Measurements from ENCODE around the gene IPO5. TPM values are rescaled to one million over a fixed set of nuclear protein-coding genes. Genes with fewer than 3 reads are reported as not detected.

Gene IPO5
- total RNA-seq, 1 experiment from 2014 or later = 126 TPM

DNA sequence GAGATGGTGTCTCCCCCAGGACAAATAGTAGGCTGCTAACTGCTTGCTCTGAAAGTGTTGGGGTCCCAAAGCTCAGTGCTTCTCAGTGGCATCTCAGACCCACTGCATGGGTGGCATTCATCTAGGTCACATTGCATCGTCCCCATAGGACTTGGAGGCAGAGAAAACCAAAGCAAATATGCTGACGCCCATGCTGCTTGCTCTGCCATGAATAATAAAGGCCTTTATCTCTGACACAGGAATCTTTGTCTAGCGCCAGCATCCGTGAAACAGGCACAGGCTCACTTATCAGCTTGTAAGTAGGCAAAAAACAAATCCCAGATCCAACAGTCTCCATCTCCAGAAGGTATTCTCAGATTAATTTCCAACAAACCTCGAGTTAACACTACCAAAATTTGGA, 18.9 kb upstream of the IPO5 start:
- ChIA-PET CTCF (no interaction called here), POLR2A (ENCODE audit: unreplicated experiment) (no interaction called here)
- Histone ChIP-seq H3K4me2 (no peak overlapping the region), H3K27me3 (ENCODE audit: insufficient read depth, low read depth) (no peaks in the 10 kb centered on the region), H3F3A (ENCODE audit: insufficient read depth, low read depth) (no peaks in the 10 kb centered on the region), H3K27ac (no peak overlapping the region), H3K9me2 (ENCODE audit: insufficient read depth) (no peaks in the 10 kb centered on the region; the same call in 1 of the 2 replicates), H2AFZ (no peak overlapping the region), H3K4me3 (no peak overlapping the region), H3K36me3 (ENCODE audit: low read depth) (no peaks in the 10 kb centered on the region), H3K79me2 (ENCODE audit: low read depth) (no peaks in the 10 kb centered on the region), H3K9me3 (ENCODE audit: insufficient read depth, low read depth) (no peaks in the 10 kb centered on the region; the same call in 1 of the 2 replicates), H4K20me1 (ENCODE audit: insufficient read depth) (no peaks in the 10 kb centered on the region), H3K4me1 (replicated peaks; ENCODE audit: insufficient read depth) (no peaks in the 10 kb centered on the region)
- BruUV-seq (replicated peaks) = no TSS peak
- no peak for DNase-seq
- intact Hi-C loops (cut with micrococcal nuclease; ENCODE audit: unreplicated experiment) = no loop called here
- TF ChIP-seq, protein P1, sequence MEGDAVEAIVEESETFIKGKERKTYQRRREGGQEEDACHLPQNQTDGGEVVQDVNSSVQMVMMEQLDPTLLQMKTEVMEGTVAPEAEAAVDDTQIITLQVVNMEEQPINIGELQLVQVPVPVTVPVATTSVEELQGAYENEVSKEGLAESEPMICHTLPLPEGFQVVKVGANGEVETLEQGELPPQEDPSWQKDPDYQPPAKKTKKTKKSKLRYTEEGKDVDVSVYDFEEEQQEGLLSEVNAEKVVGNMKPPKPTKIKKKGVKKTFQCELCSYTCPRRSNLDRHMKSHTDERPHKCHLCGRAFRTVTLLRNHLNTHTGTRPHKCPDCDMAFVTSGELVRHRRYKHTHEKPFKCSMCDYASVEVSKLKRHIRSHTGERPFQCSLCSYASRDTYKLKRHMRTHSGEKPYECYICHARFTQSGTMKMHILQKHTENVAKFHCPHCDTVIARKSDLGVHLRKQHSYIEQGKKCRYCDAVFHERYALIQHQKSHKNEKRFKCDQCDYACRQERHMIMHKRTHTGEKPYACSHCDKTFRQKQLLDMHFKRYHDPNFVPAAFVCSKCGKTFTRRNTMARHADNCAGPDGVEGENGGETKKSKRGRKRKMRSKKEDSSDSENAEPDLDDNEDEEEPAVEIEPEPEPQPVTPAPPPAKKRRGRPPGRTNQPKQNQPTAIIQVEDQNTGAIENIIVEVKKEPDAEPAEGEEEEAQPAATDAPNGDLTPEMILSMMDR (conservative IDR thresholded peaks at IDR 0.05) = no peak
- no peak for TF ChIP-seq EZH2 (IDR thresholded peaks at IDR 0.05; ENCODE audit: low read depth)

DNA sequence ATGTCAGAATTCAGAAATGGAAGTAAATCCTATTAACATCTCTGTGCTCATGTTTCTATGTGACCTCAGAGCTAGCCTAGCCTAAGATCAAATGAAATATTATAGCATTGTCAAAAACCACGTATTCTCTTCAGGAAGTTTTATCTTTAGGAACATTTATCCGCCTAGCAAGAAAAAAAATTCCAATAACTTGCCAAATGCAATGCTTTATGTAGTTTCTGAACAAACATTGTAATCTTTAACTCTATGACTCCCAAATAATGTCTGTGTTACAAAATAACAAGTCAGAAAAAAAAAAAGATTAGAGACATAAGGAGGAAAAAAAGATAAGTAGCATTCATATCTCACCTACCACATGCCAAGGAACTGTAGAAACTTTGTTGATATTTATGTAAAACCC, 18.4 kb upstream of the IPO5 start:
- no peaks in the 10 kb centered on the region for H3F3A ChIP-seq (ENCODE audit: insufficient read depth, low read depth)
- POLR2A ChIA-PET (ENCODE audit: unreplicated experiment) = no interaction called here
- DNase-seq = no peak
- no peaks in the 10 kb centered on the region for H4K20me1 ChIP-seq (ENCODE audit: insufficient read depth)
- H2AFZ ChIP-seq = no peak overlapping the region
- H3K4me2 ChIP-seq = no peak overlapping the region
- no peaks in the 10 kb centered on the region for H3K4me1 ChIP-seq (replicated peaks; ENCODE audit: insufficient read depth)
- H3K36me3 ChIP-seq (ENCODE audit: low read depth) = no peaks in the 10 kb centered on the region
- intact Hi-C loops (cut with micrococcal nuclease; ENCODE audit: unreplicated experiment) = no loop called here
- no peaks in the 10 kb centered on the region for H3K27me3 ChIP-seq (ENCODE audit: insufficient read depth, low read depth)
- H3K79me2 ChIP-seq (ENCODE audit: low read depth) = no peaks in the 10 kb centered on the region
- TF ChIP-seq, protein P1 (conservative IDR thresholded peaks at IDR 0.05) = no peak
- TF ChIP-seq EZH2 (IDR thresholded peaks at IDR 0.05; ENCODE audit: low read depth) = no peak
- no peaks in the 10 kb centered on the region; the same call in 1 of the 2 replicates for H3K9me3 ChIP-seq (ENCODE audit: insufficient read depth, low read depth)
- no peaks in the 10 kb centered on the region; the same call in 1 of the 2 replicates for H3K9me2 ChIP-seq (ENCODE audit: insufficient read depth)
- H3K27ac ChIP-seq = no peak overlapping the region
- BruUV-seq (replicated peaks) = no TSS peak
- no peak overlapping the region for H3K4me3 ChIP-seq
- CTCF ChIA-PET = no interaction called here

DNA sequence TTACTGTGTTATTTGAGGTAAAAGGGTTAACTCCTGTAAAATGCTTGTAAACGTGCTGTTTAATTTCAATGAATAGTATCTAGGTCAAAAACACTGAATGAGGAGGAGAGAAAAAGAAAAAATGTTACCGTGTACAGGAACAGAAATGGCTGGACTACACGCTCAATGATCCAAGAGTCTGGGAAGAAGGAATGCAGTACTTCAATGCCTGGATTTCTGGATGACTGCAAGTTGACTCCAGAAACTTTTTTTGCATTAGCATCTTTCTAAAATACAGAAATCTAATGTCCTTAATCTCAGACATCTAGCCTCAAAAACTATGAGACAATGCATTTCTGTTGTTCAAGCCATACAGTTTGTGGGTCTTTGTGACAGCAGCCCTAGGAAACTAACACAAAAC, 17.4 kb upstream of the IPO5 start:
- intact Hi-C loops (cut with micrococcal nuclease; ENCODE audit: unreplicated experiment) = no loop called here
- H3K27me3 ChIP-seq (ENCODE audit: insufficient read depth, low read depth) = no peaks in the 10 kb centered on the region
- H3K27ac ChIP-seq = no peak overlapping the region
- H3K4me2 ChIP-seq = no peak overlapping the region
- DNase-seq = no peak
- H3K4me1 ChIP-seq (replicated peaks; ENCODE audit: insufficient read depth) = no peaks in the 10 kb centered on the region
- TF ChIP-seq, protein P1 (conservative IDR thresholded peaks at IDR 0.05) = no peak
- TF ChIP-seq EZH2 (IDR thresholded peaks at IDR 0.05; ENCODE audit: low read depth) = no peak
- ChIA-PET CTCF (no interaction called here), POLR2A (ENCODE audit: unreplicated experiment) (no interaction called here)
- no peaks in the 10 kb centered on the region for H3K79me2 ChIP-seq (ENCODE audit: low read depth)
- no peaks in the 10 kb centered on the region for H3K36me3 ChIP-seq (ENCODE audit: low read depth)
- H3K9me2 ChIP-seq (ENCODE audit: insufficient read depth) = no peaks in the 10 kb centered on the region; the same call in 1 of the 2 replicates
- H3K4me3 ChIP-seq = no peak overlapping the region
- H3K9me3 ChIP-seq (ENCODE audit: insufficient read depth, low read depth) = no peaks in the 10 kb centered on the region; the same call in 1 of the 2 replicates
- no peak overlapping the region for H2AFZ ChIP-seq
- no TSS peak for BruUV-seq (replicated peaks)
- no peaks in the 10 kb centered on the region for H3F3A ChIP-seq (ENCODE audit: insufficient read depth, low read depth)
- no peaks in the 10 kb centered on the region for H4K20me1 ChIP-seq (ENCODE audit: insufficient read depth)
